HG03442 (cell line): ENCODE measurements around the gene STON2.

Source experiments
- ATAC-seq: cut with Tn5 transposase; IDR thresholded peaks from one replicate; pipeline ENCODE4 v1.9.1; 2021; ENCODE audit warnings: mild to moderate bottlenecking, moderate library complexity; ENCODE audit not compliant: unreplicated experiment

Gene STON2

DNA sequence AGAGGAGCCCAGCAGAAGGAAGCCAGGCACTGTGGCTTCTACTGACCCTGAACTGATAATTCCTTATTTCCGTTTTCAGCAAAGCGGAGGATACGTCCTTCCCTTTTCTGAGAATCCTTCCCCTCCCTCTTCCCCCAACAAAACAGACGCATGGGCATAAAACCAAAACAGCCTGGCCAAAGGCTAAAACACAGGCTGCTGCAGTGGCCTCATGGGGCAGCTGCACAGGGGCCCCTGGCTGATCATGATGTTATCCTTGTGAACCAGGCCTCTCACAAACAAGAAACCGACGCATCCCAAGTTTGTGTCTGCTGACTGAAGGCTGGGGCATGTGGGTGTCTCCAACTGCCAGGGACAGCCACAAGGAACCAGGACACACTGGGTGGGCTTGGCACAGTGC, 23.4 kb upstream of the STON2 start:
- no peak for ATAC-seq

DNA sequence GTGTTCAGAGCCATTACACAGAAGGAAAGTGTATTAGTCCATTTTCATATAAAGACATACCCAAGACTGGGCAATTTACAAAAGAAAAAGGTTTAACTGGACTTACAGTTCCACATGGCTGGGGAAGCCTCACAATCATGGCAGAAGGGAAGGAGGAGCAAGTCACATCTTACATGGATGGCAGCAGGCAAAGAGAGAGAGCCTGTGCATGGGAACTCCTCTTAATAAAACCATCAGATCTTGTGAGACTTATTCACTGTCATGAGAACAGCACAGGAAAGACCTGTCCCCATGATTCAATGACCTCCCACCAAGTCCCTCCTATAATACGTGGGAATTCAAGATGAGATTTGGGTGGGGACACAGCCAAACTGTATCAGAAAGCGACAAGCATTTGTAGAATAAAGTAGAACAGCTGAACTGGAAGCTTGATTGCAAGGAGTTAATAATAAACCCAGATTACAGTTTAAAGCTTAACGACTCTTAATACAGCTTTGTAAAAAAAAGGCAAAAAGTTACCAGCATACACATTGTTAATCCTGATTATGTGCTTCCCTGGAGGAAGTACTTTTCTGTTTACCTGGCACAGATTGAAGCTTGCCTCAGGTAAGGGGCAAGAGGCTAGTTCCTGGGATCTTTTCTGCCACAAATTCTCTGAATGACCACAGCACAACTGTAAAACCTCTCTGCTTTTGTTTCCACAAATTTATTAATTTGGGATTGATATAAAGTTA, 18.1 kb upstream of the STON2 start:
- no peak for ATAC-seq

DNA sequence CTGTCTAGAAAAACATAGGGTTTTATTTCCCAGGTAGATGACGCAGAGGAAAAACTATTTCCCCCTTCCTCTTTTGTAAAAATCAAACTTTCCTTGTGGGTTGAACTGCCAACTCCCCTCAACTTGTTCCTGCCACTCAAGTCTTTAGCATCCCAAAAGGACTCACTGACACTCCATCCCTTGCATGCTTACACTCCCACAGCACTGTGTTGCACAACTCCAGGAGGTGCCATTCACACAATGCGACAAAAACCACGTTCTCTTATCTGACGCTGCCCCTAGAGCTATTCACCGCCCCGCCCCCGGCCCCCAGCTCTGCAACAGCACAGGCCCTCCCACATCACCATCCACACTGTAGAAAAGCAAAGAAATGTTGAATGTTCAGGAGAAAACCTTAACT, 16.9 kb upstream of the STON2 start:
- no peak for ATAC-seq

DNA sequence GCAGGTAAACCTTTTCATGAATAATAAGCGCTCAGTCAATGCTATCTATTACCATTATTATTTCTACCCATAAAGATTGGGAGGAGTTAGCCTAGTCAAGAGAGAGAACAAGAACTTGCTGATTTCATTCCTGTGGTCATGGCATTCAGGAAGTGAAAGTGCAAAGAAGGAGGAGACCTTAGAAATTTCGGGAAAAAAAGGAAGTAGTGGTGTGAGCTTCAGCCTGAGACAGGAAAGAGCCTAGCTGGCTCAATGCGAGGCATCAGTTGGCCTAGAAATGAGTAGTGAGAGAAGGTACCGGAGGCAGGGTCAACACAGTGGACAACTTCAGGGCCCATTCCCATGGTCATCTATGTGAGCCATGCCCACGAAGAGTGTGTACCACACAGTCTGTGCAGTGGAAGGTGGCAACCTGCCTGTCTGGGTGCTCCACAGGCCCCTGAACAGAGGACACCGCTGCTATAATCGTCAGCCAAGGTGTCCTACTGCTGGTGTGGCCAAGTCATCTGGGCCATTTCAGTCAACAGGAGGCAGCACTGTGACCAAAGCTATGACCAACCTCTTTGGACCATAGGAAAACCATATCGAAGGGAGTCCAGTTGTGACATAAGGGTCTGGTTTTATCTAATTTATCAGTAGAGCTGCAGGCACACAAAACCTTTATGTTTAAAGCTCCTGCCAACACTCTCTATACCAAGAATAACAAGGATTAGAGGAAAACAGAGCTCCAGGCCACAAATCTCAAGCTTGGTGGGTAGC, 16.2 kb upstream of the STON2 start:
- ATAC-seq: no peak

DNA sequence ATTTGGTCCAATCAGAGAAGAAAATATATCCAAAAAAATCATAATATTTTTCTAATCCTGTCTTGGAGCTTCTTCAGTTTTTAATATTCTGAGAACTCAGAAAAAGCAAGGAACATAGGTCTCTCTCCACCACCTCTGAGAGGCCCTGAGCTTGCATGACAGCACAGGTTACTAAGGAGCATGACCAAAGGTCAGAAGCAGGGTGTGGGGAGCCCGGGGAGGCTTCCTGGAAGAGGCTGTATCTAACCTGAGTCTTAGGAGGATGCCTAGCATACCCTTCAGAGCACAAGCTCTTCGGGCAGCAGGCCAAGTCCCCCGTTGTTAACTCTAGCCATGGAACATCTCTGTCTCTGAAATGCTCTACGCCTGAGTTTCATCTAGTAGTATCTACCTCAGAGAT, 15.7 kb upstream of the STON2 start:
- no peak for ATAC-seq

DNA sequence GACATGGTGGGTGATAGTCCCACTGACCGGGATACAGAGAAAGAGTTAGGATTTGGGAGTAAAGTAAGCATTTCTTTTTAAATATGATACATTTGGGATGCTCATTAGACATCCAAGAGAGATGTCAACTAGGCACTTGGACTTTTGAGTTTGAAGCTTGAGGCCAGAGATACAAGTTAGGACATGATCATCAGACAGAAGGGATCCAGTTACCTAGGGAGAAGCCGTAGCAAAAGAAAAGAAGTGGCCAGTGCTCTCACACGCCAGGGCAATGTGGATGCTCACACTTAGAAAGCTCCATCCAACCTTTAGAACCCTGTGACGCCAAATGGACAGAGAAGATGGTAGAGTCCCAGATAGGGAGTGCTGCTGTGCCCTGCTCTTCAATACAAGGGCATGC, 14.0 kb upstream of the STON2 start:
- no peak for ATAC-seq

DNA sequence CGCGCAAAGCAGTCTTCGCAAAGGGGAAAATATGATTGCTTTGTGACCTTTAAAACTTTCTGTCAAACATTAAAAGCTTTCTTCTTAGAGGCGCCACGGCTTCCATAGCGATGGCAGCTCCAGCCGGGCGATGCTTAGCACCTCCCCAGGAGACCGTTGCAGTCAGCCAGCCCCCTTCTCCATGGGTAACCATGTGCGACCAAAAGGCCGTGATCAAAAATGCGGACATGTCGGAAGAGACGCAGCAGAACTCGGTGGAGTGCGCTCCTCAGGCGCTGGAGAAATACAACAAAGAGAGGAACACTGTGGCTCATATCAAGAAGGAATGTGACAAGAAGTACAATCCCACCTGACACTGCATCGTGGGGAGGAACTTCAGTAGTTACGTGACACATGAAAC, 12.7 kb upstream of the STON2 start:
- ATAC-seq: no peak

DNA sequence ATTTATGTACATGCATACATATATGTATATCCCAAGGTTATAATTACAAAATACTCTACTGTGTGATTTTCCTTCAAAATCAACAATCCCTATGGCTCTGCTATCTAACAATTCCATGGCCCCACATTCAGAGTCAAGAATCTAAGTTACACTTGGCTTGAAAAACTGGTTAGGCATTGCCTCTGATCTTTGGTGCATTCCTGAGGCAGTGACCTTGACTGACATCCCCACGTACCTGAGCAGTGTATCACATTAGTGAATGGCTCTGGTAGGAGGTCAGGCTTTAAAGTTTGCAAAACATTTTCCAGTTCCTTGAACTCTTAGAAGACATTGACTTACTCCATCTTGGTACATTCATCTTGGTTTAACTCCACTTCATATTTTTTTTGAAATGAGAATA, 8.5 kb upstream of the STON2 start:
- no peak for ATAC-seq

DNA sequence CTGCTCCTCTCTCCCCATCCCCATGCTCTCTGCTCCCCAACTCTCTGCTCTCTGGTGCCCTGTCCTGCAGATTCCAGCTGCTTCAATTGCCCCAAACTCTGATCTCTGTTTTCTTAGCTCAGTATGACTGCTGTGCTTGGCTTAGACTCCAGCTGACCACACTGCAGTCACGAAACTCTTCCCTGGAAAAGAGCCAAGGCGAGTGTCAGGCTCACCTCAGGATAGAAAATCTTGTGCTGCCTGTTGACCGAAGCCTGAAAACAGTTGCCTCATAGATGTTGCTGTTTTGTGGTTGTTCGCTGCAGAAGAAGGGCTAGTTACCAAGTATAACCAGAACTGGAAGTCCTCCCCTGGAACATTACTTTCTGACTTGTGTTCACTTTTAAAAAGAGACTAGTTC, 6.7 kb upstream of the STON2 start:
- ATAC-seq: no peak

DNA sequence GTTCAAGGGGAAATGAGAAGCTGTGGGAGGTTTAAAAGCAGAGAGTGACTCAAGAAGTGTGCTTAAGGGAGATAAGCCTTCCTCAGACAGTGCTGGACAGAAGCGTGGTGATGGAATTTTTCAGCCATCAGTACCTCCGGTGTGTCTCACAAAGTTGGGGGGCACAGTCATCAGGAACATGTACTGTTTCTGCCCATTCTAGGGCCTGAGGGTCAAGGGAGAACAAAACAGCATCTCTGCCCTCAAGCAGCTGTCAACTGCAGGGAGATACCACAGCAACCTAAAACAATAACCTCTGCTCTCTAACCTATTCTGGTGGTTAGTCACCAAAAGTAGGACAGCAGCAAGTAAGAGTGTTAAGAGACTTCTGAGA, 2.0 kb upstream of the STON2 start:
- ATAC-seq: peak; percentile 30

DNA sequence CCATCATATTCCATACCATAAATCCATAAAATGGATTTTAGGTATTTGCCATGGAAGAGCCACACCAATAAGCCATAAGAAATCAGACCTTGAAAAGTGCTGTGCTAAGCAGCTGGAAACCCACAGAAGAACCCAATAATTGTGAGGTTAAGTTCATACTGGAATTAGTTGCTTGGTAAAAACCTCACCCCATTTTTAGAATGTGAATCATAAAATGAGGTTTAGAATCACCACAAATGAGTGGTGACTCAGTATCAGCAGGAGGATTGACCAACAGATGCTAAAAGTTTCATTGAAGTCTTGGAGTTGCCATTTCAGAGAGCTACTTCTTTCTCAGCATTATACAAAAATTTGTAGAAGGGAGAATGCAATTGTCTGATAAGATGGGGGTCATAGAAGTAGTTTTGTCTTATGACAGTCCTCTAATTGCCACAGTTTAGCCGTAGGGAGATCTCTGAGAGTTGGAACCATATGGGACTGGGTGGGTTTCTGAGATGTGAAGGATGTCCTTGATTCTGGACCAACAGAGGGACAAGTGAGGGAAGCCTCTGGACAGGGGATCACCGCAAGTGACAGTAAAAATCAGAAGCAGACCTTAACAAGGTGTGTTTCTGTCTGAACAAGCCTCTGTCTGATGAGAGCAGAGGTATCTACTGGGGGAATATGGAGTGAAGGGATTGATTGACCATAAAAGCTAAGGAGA, 1.4 kb upstream of the STON2 start:
- ATAC-seq: peak; percentile 80

DNA sequence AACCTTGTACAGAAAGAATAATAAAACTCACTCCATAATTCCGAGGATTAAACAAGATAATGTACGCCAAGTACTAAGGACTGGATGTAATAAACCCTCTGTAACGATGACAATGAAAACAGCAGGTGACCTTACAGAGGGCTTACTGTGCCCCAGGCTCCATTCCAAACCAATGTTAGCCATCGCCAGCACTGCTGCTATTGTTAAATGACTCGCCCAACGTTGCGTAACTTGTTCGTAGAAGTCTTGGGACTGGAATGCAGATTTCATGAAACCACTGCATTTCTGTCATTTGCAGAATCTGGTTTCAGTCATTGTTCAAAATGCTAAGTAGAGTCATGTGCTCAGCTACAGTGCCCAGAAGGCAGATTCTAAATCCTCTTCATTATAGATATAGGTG, 728 bp upstream of the STON2 start:
- no peak for ATAC-seq

DNA sequence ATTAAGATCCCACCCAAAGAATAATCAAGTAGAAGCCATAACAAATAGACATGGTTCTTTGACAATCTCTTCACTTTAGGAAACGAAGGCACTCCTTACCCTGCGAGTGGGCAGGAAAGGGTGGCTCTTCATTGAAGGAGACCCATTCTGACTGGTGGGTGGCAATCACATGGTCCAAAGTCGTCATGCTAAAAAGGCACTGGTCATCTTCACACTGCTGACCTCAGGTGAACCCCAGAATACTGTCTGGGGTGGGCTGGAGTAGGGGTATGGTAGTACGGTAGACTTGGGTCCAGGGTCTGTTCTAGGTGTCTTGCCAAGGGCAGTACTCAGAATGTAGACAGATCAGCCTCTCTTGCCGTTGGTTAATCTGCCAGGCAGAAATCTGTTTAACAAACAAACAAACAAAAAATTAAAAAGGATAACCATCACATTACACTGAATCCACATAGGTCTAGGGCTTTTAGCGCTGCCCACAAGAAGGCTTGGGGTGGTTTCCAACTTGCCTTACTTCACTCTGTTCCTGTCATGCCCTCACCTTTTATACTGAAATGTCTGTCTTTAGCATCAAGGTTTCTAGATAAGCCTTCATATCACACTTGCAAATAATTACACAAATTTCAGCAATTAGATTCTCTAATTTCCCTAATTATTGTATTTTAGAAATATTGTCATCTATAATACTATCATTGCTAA, 1.8 kb downstream of the STON2 start:
- no peak for ATAC-seq

DNA sequence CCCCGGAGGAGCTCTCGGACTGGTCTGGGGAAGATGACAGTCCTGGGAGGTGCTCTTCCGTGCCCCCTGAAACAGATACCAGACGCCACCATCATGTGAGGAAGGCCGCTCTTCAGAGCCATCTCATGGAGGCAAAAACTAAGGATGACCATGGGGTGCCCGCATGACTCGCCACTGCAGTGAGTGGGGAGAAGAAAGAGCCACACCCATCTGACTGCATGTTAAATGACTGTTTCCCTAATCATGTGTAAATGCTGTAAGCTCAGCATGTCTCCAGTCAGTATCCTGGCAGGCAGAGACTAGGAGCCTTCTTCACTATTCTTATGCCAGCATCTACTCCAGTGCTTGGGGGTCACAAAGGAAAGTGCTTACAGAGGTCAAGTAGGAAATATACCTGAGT, 4.0 kb downstream of the STON2 start:
- no peak for ATAC-seq

DNA sequence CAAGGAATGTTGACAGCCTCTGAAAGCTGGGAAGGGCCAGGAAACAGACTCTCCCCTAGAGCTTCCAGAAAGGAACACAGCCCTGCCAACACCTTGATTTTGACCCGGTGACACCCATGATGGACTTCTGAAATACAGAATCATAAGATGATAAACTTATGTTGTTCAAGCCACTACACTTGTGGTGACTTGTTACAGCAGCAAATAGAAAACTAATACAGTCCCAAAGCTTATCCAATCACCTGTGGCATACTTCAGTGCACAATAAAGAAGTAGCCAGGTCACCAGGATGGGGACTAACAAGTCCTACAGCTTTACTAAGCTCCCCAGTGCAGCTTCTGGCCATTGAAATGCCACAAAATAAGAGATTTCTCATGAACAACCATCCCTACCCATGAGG, 5.4 kb downstream of the STON2 start:
- ATAC-seq: no peak

DNA sequence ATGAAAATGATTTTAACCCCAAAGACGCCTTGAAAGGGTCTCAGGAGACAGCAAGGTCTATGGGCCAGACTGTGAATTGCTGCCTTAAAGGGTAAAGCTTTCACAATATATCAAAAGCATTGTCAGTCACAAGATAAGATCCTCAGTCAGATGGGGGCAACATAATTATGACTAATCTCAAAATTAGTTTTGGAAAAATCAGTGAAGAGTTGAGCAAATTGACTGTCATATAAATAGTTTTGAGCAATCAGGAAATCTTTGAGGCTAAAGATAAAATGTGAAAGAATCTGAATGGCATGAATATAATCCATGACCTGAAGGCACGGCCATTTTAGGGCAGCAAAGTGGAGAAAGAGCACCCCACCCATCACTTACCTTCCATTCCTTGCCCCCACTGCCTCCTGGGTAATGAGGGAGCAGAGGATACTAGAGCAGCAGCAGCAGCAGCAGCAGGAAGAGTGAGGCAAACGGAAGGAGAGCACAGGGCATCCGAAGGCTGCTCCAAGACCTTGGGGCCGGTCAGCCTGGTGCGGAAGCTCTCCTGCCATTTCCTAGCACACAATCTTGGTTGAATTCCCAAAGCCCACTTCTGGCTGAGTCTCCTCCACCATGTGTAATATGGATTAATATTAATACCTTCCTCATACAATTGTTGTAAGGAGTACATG, 7.0 kb downstream of the STON2 start:
- ATAC-seq: no peak

DNA sequence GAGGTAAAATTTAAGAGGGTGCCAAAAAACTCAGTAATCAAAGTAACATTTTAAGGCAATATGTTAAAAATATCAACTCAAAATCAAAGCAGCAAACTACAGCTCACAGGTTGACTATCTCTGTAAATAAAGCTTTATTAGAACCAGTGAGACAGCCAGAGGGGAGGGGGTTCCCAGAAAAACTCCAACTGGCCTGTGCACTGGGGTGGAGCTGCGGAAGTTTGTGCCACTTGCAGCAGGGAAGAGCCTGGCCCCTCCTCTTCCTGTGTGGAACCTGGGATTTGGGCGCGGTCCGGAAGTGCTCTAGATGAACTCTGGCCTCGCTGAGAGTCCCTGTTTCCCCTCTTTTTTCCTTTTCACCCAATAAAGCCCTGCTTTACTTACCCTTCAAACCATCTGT, 8.1 kb downstream of the STON2 start:
- ATAC-seq: no peak

DNA sequence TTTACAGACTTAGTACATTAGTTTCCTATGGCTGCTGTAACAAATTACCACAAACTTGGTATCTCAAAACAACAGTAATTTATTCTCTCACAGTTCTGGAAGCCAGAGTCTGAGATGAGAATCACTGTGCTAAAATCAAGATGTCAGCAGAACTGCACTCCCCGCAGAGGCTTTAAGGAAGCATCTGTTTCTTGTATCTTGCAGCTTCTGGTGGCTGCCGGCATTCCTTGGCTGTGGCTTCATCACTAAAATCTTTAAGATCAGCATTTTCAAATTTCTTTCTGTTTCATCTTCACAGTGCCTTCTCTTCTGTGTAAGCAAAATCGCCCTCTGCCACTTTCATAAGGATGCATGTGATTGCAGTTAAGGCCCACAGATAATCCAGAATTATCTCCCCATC, 9.4 kb downstream of the STON2 start:
- no peak for ATAC-seq

DNA sequence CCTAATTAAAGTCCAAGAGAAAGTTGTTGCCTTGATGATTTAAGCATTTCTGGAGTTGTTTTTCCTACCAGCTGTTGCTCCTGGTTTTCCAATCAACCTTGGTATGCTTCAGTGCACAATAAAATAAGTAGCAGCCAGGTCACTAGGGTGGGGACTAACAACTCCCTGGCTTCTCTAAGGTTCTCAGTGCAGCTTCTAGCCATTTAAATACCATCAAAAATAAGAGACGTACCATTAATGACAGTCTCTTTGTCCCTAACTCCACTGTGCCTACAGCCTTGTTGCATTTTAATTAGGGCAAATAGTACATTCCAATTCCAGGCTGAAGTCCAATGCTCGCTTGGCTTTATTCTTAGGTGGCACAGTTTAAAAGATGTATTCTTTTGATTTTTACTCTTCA, 11.8 kb downstream of the STON2 start:
- ATAC-seq: no peak

DNA sequence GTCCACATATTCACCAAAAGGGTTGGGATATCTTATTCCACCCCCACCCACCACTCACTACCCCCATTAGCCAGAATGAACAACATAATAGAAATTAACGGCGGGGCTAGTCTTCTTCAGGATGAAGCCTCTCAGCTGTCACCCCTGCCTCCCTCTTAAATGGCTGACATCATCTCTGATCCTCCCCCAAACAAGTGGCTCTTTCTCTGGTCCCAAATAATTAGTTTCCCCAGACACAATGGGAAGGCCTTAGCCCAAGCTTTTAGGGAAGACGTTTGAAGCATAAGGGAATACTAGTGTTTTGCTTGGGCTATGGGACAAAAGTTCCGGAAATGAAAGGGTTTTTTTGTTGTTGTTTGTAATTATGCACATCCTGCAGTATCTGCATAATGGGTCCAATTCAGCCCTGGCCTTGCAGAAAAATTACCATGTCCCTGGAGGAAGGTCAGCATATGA, 13.8 kb downstream of the STON2 start:
- ATAC-seq: no peak

DNA sequence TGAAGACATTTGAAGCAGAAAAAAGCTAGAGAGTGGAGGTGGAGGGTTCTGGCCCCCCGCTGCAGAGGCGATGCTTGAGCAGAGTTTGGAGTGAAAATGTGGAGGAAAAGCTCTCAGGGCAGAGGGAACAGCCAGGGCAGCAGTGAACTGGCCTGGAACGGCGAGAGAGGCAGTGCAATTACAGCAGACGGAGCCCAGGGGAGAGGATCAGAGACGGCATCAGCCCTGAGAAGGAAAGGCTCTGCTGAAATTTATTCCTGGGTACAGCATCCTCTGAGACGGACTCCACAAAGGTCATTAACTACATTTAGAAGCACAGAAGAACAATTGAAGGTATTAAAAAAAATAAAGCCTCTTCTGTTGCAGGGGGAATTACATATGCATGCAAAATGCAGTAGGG, 14.2 kb downstream of the STON2 start:
- ATAC-seq: no peak
